AG09309 (cell line): ENCODE results near the gene GAS1.

Experiments used
- DNase-seq: peaks from one replicate; pipeline ENCODE4 v3.0.0-alpha.2; 2010; ENCODE audit warnings: low read depth
- H3K4me3 ChIP-seq: 2 replicates; pipeline ENCODE4 v1.5.1; 2011; ENCODE audit warnings: mild to moderate bottlenecking, low read depth, low read length, moderate library complexity; ENCODE audit not compliant: control insufficient read depth
- CTCF ChIP-seq: IDR thresholded peaks from 2 replicates; pipeline ENCODE4 v1.5.1; 2011; ENCODE audit warnings: mild to moderate bottlenecking, low read depth, low read length, inconsistent platforms; ENCODE audit not compliant: insufficient read depth, control insufficient read depth; ENCODE audit errors: missing control alignments

GAS1 gene

GRCh38 chr9:86909388-86909787 lies 37.9 kb downstream of the GAS1 start:
- peak; percentile 40 for DNase-seq

GRCh38 chr9:86908261-86908660 lies 39.0 kb downstream of the GAS1 start:
- TF ChIP-seq CTCF = no peak
- H3K4me3 ChIP-seq = no peak overlapping the region
- no peak for DNase-seq

More at GRCh38 chr9:86909388-86909787, 37.9 kb downstream of the GAS1 start:
- no peak overlapping the region for H3K4me3 ChIP-seq
- TF ChIP-seq CTCF = no peak

GRCh38 chr9:86907346-86907745 lies 40.0 kb downstream of the GAS1 start:
- TF ChIP-seq CTCF = no peak
- DNase-seq = no peak
- H3K4me3 ChIP-seq = no peak overlapping the region

- H3K4me3 ChIP-seq = no peak overlapping the region
- DNase-seq = no peak
- TF ChIP-seq CTCF = no peak
These were observed 43.6 kb downstream of the GAS1 start for GRCh38 chr9:86903734-86904085.

GRCh38 chr9:86902991-86903733 lies 44.1 kb downstream of the GAS1 start:
- H3K4me3 ChIP-seq = peak overlapping the region; percentile 21
- no peak for DNase-seq
- no peak for TF ChIP-seq CTCF

- peak overlapping the region; percentile 21 for H3K4me3 ChIP-seq
- TF ChIP-seq CTCF = no peak
- DNase-seq = no peak
These were observed 44.7 kb downstream of the GAS1 start for GRCh38 chr9:86902586-86902985.
